Activated B cell treated with CpG ODN at 0.5 μM for 24 hours (primary cell): ENCODE results near the gene ANKRD42. TPM values are rescaled to one million over a fixed set of nuclear protein-coding genes. Genes with fewer than 3 reads are reported as not detected.

Experiments
- ATAC-seq: fragments of 200-7000 bp; cut with Tn5 transposase; one replicate; pipeline ENCODE4 v1.10.0; 2021; ENCODE audit warnings: low read depth, mild to moderate bottlenecking, moderate library complexity
- CTCF ChIA-PET: fragments of 350-600 bp; sonication (Branson Sonifier 250); formaldehyde crosslinking; loops from one replicate; lab custom pipeline; 2021; ENCODE audit warnings: antibody characterized with exemption; lab: Charles Lee
- POLR2A ChIA-PET: fragments of 350-600 bp; sonication (Branson Sonifier 250); formaldehyde crosslinking; loops from one replicate; lab custom pipeline; 2021; ENCODE audit warnings: antibody characterized with exemption; lab: Charles Lee
- DNase-seq: peaks from one replicate; pipeline ENCODE4 v3.0.0; 2022
- H3K27ac Mint-ChIP-seq: one replicate; pipeline ENCODE4 v1.8.0; 2020; ENCODE audit warnings: mixed read lengths
- H3K27me3 Mint-ChIP-seq: one replicate; pipeline ENCODE4 v1.8.0; 2021; ENCODE audit warnings: mixed read lengths
- H3K36me3 Mint-ChIP-seq: one replicate; pipeline ENCODE4 v1.8.0; 2021; ENCODE audit warnings: low read depth, mixed read lengths
- H3K4me1 Mint-ChIP-seq: one replicate; pipeline ENCODE4 v1.8.0; 2021; ENCODE audit warnings: mixed read lengths
- H3K4me3 Mint-ChIP-seq: one replicate; pipeline ENCODE4 v1.8.0; 2020; ENCODE audit warnings: mild to moderate bottlenecking, mixed read lengths
- H3K9me3 Mint-ChIP-seq: one replicate; pipeline ENCODE4 v1.8.0; 2020; ENCODE audit warnings: mixed read lengths
- intact Hi-C: fragments of 100-400 bp; cut with micrococcal nuclease; formaldehyde crosslinking; loops from one replicate; pipeline ENCODE4 v1.15.1; 2024
- total RNA-seq: library from RNA; stranded (reverse); gene quantifications from 2 replicates; pipeline ENCODE4 v1.2.3, GENCODE V29; 2022
- TF ChIP-seq, protein P1 (sequence below): fragments of 200-600 bp; IDR thresholded peaks from one replicate; pipeline ENCODE4 v1.8.0; 2022; ENCODE audit warnings: antibody characterized with exemption, mild to moderate bottlenecking

The ANKRD42 gene
- total RNA-seq, 1 donor from 2014 or later = 7.4 TPM

GRCh38 chr11:83157594-83158356 is 35.7 kb upstream of the ANKRD42 start:
- TF ChIP-seq, protein P1, sequence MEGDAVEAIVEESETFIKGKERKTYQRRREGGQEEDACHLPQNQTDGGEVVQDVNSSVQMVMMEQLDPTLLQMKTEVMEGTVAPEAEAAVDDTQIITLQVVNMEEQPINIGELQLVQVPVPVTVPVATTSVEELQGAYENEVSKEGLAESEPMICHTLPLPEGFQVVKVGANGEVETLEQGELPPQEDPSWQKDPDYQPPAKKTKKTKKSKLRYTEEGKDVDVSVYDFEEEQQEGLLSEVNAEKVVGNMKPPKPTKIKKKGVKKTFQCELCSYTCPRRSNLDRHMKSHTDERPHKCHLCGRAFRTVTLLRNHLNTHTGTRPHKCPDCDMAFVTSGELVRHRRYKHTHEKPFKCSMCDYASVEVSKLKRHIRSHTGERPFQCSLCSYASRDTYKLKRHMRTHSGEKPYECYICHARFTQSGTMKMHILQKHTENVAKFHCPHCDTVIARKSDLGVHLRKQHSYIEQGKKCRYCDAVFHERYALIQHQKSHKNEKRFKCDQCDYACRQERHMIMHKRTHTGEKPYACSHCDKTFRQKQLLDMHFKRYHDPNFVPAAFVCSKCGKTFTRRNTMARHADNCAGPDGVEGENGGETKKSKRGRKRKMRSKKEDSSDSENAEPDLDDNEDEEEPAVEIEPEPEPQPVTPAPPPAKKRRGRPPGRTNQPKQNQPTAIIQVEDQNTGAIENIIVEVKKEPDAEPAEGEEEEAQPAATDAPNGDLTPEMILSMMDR = no peak
- peak; percentile 43 for DNase-seq
- H3K36me3 Mint-ChIP-seq = peaks cover 53% of the 10 kb centered on the region
- H3K27me3 Mint-ChIP-seq = no peaks in the 10 kb centered on the region
- ATAC-seq = no peak
- no peaks in the 10 kb centered on the region for H3K9me3 Mint-ChIP-seq
- H3K27ac Mint-ChIP-seq = peak overlapping the region; percentile 100
- POLR2A ChIA-PET = interaction anchor here (0.6 to 6.4 kb wide), 31 partner anchors 10 to 262 kb away, joined by 3 to 129 read pairs (median 6); partner anchors contain the start of genes ANKRD42, CCDC90B, DDIAS and PRCP
- H3K4me3 Mint-ChIP-seq = peak overlapping the region; percentile 100
- intact Hi-C loops = loop anchor here (1.0 to 2.0 kb wide), 5 partner anchors 15 to 231 kb away; partner anchors contain the start of gene ANKRD42
- CTCF ChIA-PET = interaction anchor here (0.6 to 1.7 kb wide), 4 partner anchors 84 to 256 kb away, joined by 3 to 5 read pairs (median 4); partner anchors contain the start of genes DDIAS and RAB30
- peaks cover 48% of the 10 kb centered on the region for H3K4me1 Mint-ChIP-seq

- no peak for ATAC-seq
- no peak for DNase-seq
- ChIA-PET POLR2A (interaction anchor here (0.6 to 6.4 kb wide), 12 partner anchors 17 to 258 kb away, joined by 3 to 129 read pairs (median 10); partner anchors contain the start of genes ANKRD42, DDIAS, PRCP and RAB30), CTCF (interaction anchor here (1.6 to 1.7 kb wide), 2 partner anchors 92 to 257 kb away, joined by 5 to 10 read pairs; partner anchors contain the start of gene DDIAS)
- Mint-ChIP-seq H3K36me3 (peaks cover 55% of the 10 kb centered on the region), H3K9me3 (no peaks in the 10 kb centered on the region), H3K27me3 (no peaks in the 10 kb centered on the region), H3K27ac (peak overlapping the region; percentile 100), H3K4me1 (peaks cover 50% of the 10 kb centered on the region), H3K4me3 (peak overlapping the region; percentile 100)
- intact Hi-C loops = loop anchor here (2.0 kb wide), 1 partner anchor 14 kb away; no protein-coding TSS in a partner anchor
- TF ChIP-seq, protein P1 = no peak
Observed at GRCh38 chr11:83158357-83158786, 35.1 kb upstream of the ANKRD42 start.

DNA sequence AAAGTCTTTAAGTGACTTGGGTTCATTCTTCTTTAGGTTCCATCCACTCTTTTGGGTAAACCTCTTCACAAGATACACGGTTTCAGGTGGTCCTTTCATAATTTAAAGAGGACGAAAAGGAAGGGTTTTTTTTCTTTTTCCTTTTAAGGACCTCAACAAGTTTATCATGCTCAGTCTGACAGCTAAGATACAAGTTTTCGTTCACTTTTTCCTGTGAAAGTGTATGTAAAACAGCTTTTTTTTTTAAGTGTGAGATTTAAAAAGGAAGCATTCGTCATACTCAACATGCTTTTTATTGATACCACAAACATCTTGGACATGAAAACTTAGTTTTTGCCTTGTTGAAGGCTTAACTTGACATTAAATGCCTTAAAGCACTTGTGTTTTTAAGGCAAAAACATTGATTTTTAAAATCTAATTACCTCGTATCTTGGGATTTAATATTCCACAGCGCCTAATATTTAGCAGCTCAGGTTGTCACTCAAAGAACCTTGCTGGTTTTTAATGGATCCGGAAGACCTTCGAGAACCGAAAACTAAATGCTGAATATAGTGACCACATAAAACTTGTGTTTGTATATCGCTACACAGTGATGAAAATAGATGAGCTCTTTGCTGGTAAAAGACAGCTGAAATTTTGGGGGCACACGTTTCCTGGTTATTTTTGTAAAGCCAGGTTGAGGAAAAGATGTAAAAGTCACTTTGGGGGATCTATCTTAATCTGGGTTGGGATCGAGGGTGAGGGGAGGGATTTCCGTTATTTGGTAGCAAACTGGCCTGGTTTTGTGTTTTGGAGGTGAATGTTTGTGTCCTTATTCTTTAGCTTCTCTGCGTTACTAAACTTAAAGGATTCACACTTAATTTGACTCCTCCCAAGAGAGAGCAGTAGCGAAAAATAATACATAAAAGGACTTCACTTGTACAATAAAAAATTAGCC is 34.3 kb upstream of the ANKRD42 start:
- intact Hi-C loops = loop anchor here (2.0 kb wide), 1 partner anchor 14 kb away; no protein-coding TSS in a partner anchor
- H3K27me3 Mint-ChIP-seq = no peaks in the 10 kb centered on the region
- H3K27ac Mint-ChIP-seq = peak overlapping the region; percentile 100
- DNase-seq (no peak), ATAC-seq (no peak)
- TF ChIP-seq, protein P1 = no peak
- H3K4me3 Mint-ChIP-seq = peak overlapping the region; percentile 100
- H3K9me3 Mint-ChIP-seq = no peaks in the 10 kb centered on the region
- H3K36me3 Mint-ChIP-seq = peaks cover 60% of the 10 kb centered on the region
- ChIA-PET POLR2A (interaction anchor here (0.5 to 6.4 kb wide), 15 partner anchors 15 to 259 kb away, joined by 3 to 129 read pairs (median 4); partner anchors contain the start of genes CCDC90B, DDIAS, PRCP and RAB30), CTCF (interaction anchor here (1.6 kb wide), 1 partner anchor 91 kb away, joined by 10 read pairs; no protein-coding TSS in a partner anchor)
- H3K4me1 Mint-ChIP-seq = peaks cover 50% of the 10 kb centered on the region

GRCh38 chr11:83159902-83160865 is 33.3 kb upstream of the ANKRD42 start:
- ChIA-PET POLR2A (interaction anchor here (0.5 to 6.4 kb wide), 11 partner anchors 14 to 260 kb away, joined by 3 to 129 read pairs (median 4); partner anchors contain the start of genes CCDC90B, DDIAS, PRCP and RAB30), CTCF (interaction anchor here (1.6 kb wide), 1 partner anchor 90 kb away, joined by 10 read pairs; no protein-coding TSS in a partner anchor)
- Mint-ChIP-seq H3K4me3 (peak overlapping the region; percentile 100), H3K36me3 (peaks cover 67% of the 10 kb centered on the region), H3K27me3 (no peaks in the 10 kb centered on the region), H3K27ac (peak overlapping the region; percentile 100), H3K9me3 (no peaks in the 10 kb centered on the region), H3K4me1 (peaks cover 55% of the 10 kb centered on the region)
- intact Hi-C loops = loop anchor here (2.0 kb wide), 1 partner anchor 13 kb away; no protein-coding TSS in a partner anchor
- DNase-seq (no peak), ATAC-seq (no peak)
- TF ChIP-seq, protein P1 = no peak
